Neural cell (in vitro differentiated cells): Measurements from ENCODE around the gene COL27A1. TPM values are rescaled to one million over a fixed set of nuclear protein-coding genes. Genes with fewer than 3 reads are reported as not detected.

Experiments used
- H2AFZ ChIP-seq: fragments of 200-600, 300-800 bp; sonication (generic), shearing (Covaris generic); 2 replicates; pipeline ENCODE4 v1.6.0; 2014; ENCODE audit warnings: low read depth, mild to moderate bottlenecking, antibody characterized with exemption, low read length, moderate library complexity
- H3F3A ChIP-seq: fragments of 200-600 bp; shearing (Covaris generic); 2 replicates; pipeline ENCODE4 v1.6.1; 2016; ENCODE audit warnings: mild to moderate bottlenecking, moderate library complexity, mixed read lengths, antibody characterized with exemption, low read length; ENCODE audit not compliant: insufficient read depth, poor library complexity, severe bottlenecking
- H3K27ac ChIP-seq: fragments of 200-600, 300-800 bp; sonication (generic), shearing (Covaris generic); 2 replicates; pipeline ENCODE4 v1.5.1; 2014; ENCODE audit warnings: mild to moderate bottlenecking, low read length, moderate library complexity
- H3K27me3 ChIP-seq: fragments of 300-800, 200-600 bp; sonication (generic), shearing (Covaris generic); 2 replicates; pipeline ENCODE4 v1.6.0; 2014; ENCODE audit warnings: mild to moderate bottlenecking, low read depth, low read length, moderate library complexity; ENCODE audit not compliant: insufficient read depth
- H3K36me3 ChIP-seq: fragments of 300-800, 200-600 bp; sonication (generic), shearing (Covaris generic); 2 replicates; pipeline ENCODE4 v1.5.1; 2014; ENCODE audit warnings: mild to moderate bottlenecking, antibody characterized with exemption, low read length, moderate library complexity; ENCODE audit not compliant: insufficient read depth
- H3K4me2 ChIP-seq: fragments of 300-800, 200-600 bp; sonication (generic), shearing (Covaris generic); 2 replicates; pipeline ENCODE4 v1.6.0; 2014; ENCODE audit warnings: mild to moderate bottlenecking, low read length
- H3K4me3 ChIP-seq: fragments of 300-800, 200-600 bp; sonication (generic), shearing (Covaris generic); 2 replicates; pipeline ENCODE4 v1.5.1; 2014; ENCODE audit warnings: mild to moderate bottlenecking, low read length, moderate library complexity
- H3K79me2 ChIP-seq: fragments of 200-600 bp; shearing (Covaris generic); replicated peaks from 2 replicates; pipeline ENCODE4 v1.6.0; 2014; ENCODE audit warnings: mild to moderate bottlenecking, low read length, moderate library complexity; ENCODE audit not compliant: insufficient read depth
- H3K9ac ChIP-seq: fragments of 300-800, 200-600 bp; sonication (generic), shearing (Covaris generic); 2 replicates; pipeline ENCODE4 v1.6.1; 2016; ENCODE audit warnings: mild to moderate bottlenecking, low read length, mixed read lengths
- H3K9me2 ChIP-seq: fragments of 200-600 bp; shearing (Covaris generic); 2 replicates; pipeline ENCODE4 v1.6.1; 2016; ENCODE audit warnings: mild to moderate bottlenecking, low read length, mixed read lengths; ENCODE audit not compliant: insufficient read depth
- H3K9me3 ChIP-seq: fragments of 200-600, 300-800 bp; sonication (generic), shearing (Covaris generic); 2 replicates; pipeline ENCODE4 v1.6.1; 2016; ENCODE audit warnings: mild to moderate bottlenecking, mixed run types, low read length, moderate library complexity, mixed read lengths
- H4K20me1 ChIP-seq: fragments of 200-600 bp; shearing (Covaris generic); 2 replicates; pipeline ENCODE4 v1.6.1; 2016; ENCODE audit warnings: mild to moderate bottlenecking, mixed run types; ENCODE audit not compliant: insufficient read depth
- CTCF ChIP-seq: fragments of 450-650 bp; IDR thresholded peaks from 2 replicates; pipeline ENCODE4 v1.5.1; 2014; ENCODE audit warnings: antibody characterized with exemption, mild to moderate bottlenecking, moderate library complexity; ENCODE audit not compliant: poor library complexity, severe bottlenecking
- EP300 ChIP-seq: fragments of 450-650 bp; conservative IDR thresholded peaks from 2 replicates; pipeline ENCODE4 v1.6.1; 2014; ENCODE audit warnings: antibody characterized with exemption, mild to moderate bottlenecking, moderate library complexity; ENCODE audit not compliant: poor library complexity, severe bottlenecking
- EZH2 ChIP-seq: fragments of 200-600, 300-800 bp; shearing (Covaris generic), sonication (generic); IDR thresholded peaks from 2 replicates; pipeline ENCODE4 v1.6.1; 2014; ENCODE audit warnings: antibody characterized with exemption, low read length, borderline replicate concordance, mild to moderate bottlenecking; ENCODE audit not compliant: insufficient read depth, poor library complexity, severe bottlenecking
- MXI1 ChIP-seq: fragments of 450-650 bp; conservative IDR thresholded peaks from 2 replicates; pipeline ENCODE4 v1.6.1; 2014; ENCODE audit warnings: antibody characterized with exemption, mild to moderate bottlenecking; ENCODE audit not compliant: poor library complexity, severe bottlenecking
- POLR2AphosphoS5 ChIP-seq: IDR thresholded peaks from 2 replicates; pipeline ENCODE4 v1.6.1; 2012
- RAD21 ChIP-seq: fragments of 450-650 bp; conservative IDR thresholded peaks from 2 replicates; pipeline ENCODE4 v1.6.1; 2014; ENCODE audit warnings: antibody characterized with exemption, mild to moderate bottlenecking, moderate library complexity
- REST ChIP-seq: IDR thresholded peaks from 2 replicates; pipeline ENCODE4 v1.6.1; 2012; ENCODE audit warnings: borderline replicate concordance
- SMC3 ChIP-seq: fragments of 450-650 bp; conservative IDR thresholded peaks from 2 replicates; pipeline ENCODE4 v1.6.1; 2014; ENCODE audit warnings: antibody characterized with exemption, mild to moderate bottlenecking, moderate library complexity; ENCODE audit not compliant: poor library complexity
- TAF1 ChIP-seq: IDR thresholded peaks from 2 replicates; pipeline ENCODE4 v1.6.1; 2012; ENCODE audit warnings: low read depth
- polyA plus RNA-seq: library from polyadenylated mRNA; depleted of rRNA; stranded (reverse); fragments of >200 nt; gene quantifications from 2 replicates; pipeline ENCODE4 v1.2.3, GENCODE V29; 2014

COL27A1 gene
- polyA plus RNA-seq, 1 donor from 2014 or later: 0.25 TPM

- Histone ChIP-seq H3K9me3 (no peaks in the 10 kb centered on the region), H3K4me3 (no peak overlapping the region), H3K9ac (no peak overlapping the region), H3K27ac (no peak overlapping the region), H3K27me3 (no peaks in the 10 kb centered on the region), H4K20me1 (no peaks in the 10 kb centered on the region), H3F3A (no peaks in the 10 kb centered on the region), H2AFZ (no peak overlapping the region), H3K9me2 (no peaks in the 10 kb centered on the region), H3K4me2 (no peak overlapping the region), H3K79me2 (no peaks in the 10 kb centered on the region), H3K36me3 (no peaks in the 10 kb centered on the region)
- no peak for TF ChIP-seq EP300
- no peak for TF ChIP-seq REST
- TF ChIP-seq TAF1: no peak
- no peak for TF ChIP-seq RAD21
- TF ChIP-seq CTCF: no peak
- no peak for TF ChIP-seq SMC3
- TF ChIP-seq EZH2: no peak
- no peak for TF ChIP-seq POLR2AphosphoS5
- TF ChIP-seq MXI1: no peak
These were observed 124.4 kb downstream of the COL27A1 start for GRCh38 chr9:114279693-114280092.

GRCh38 chr9:114280636-114281472 is 125.5 kb downstream of the COL27A1 start:
- Histone ChIP-seq H3K79me2 (no peaks in the 10 kb centered on the region), H2AFZ (no peak overlapping the region), H3K9me3 (no peaks in the 10 kb centered on the region), H3K9ac (no peak overlapping the region), H3K36me3 (no peaks in the 10 kb centered on the region), H3K4me3 (no peak overlapping the region), H3K27me3 (no peaks in the 10 kb centered on the region), H3K9me2 (no peaks in the 10 kb centered on the region), H3F3A (no peaks in the 10 kb centered on the region), H3K4me2 (no peak overlapping the region), H4K20me1 (no peaks in the 10 kb centered on the region), H3K27ac (no peak overlapping the region)
- TF ChIP-seq MXI1 (no peak), RAD21 (no peak), CTCF (no peak), EP300 (no peak), TAF1 (no peak), SMC3 (no peak), REST (no peak), EZH2 (no peak), POLR2AphosphoS5 (no peak)
